GM19452 (cell line): ENCODE data around the gene AKT1.
"Not testable (repeated sequence)": the region's sequence is repeated elsewhere in the genome, so short reads cannot be mapped to it uniquely, and the experiment has no call there.

Source experiments
- ATAC-seq: cut with Tn5 transposase; IDR thresholded peaks from one replicate; pipeline ENCODE4 v1.9.1; 2021; ENCODE audit not compliant: unreplicated experiment

The AKT1 gene

DNA sequence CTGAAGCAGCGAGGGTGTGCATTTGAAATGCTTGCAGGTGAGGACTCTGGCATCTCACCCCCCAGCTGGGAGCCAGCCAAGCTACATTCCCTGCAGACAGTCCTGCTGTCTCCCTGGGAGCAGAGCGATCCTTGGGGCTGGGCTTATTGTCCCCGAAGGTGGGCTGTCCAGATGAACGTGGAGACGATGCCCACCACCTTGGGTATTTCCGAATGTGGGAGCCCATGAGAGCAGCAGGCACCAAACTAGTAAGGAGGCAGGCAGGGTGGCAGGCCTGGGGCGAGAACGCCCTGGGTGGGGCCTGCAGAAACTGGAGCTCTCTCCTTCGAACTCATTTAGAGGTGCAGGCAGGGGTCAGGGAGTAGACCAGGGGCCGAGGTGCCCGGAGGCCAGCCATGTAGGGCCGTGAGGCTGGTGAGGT, 23.8 kb upstream of the AKT1 start:
- no peak for ATAC-seq

DNA sequence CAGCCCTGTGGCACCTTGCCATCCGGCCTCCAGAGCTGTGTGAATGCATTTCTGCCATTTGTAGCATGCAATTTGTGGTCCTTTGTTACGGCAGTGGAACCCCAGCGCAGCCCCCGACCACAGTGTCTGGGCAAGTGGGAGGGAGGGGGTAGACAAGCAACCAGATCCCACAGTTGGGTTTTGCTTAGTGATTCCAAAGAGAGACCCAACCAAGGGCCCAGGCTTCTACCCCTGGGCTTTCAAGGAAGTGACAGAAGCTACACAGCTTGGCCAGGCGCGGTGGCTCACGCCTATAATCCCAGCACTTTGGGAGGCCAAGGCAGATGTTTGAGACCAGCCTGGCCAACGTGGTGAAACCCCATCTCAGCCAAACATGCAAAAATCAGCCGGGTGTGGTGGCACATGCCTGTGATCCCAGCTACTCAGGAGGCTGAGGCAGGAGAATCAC, 23.2 kb upstream of the AKT1 start:
- ATAC-seq = no peak

DNA sequence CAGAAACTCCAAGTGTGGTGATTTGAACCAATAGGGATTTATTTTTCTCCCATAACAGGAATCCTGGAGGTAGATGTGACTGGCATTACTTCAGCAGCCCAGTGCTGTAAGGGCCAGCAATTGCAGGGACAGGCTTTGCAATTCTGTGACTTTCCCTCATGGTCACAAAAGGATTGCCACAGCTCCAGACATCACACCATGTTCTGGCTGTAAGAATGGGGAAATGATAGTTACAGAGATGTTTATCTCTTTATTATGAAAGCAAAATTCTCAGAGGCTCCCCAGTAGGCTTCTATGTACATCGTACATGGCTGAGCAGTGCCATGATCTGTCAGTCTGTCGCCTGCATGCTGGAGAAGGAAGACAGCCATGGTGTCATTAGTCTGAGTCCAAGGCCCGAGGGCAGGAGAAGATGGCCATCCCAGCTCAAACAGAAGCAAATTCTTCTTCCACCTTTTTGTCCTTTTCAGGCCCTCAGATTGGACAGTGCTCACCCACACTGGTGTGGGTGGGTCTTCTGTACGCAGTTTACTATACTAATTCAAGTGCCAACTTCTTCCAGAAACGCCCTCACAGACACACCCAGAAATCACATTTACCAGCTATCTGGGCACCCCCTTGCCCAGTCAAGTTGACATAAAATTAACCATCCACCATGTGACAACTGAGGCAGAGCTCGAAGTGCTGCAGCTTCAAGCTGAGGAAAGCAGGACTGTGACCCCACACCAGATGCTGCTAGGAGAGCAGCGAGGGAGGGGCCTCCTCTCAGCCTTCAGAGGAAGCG, 22.6 kb upstream of the AKT1 start:
- no peak for ATAC-seq

DNA sequence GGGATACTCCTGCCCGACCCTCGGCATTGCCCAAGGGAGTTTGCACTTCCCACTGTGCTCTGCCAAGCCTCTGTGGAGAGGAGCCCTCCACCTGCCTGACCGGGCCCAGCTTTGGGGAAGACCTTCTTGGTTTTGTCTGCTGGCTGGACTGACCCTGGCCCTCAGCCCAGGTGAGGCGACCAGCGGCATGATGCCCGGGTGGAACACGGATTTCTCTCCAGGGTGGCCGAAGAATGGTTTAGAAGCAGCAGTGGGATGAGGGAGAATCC, 21.0 kb upstream of the AKT1 start:
- ATAC-seq = peak; percentile 2

DNA sequence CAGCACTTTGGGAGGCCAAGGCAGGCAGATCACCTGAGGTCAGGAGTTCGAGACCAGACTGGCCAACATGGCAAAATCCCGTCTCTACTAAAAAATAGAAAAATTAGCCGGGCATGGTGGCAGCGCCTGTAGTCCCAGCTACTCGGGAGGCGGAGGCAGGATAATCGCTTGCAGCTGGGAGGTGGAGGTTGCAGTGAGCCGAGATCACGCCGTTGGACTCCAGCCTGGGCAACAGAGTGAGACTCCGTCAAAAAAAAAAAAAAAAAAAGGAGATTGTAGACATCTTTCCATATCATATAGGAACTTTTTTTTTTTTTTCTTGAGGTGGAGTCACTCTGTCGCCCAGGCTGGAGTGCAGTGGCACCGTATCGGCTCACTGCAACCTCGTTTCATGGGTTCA, 19.2 kb upstream of the AKT1 start:
- ATAC-seq = not testable (repeated sequence)

DNA sequence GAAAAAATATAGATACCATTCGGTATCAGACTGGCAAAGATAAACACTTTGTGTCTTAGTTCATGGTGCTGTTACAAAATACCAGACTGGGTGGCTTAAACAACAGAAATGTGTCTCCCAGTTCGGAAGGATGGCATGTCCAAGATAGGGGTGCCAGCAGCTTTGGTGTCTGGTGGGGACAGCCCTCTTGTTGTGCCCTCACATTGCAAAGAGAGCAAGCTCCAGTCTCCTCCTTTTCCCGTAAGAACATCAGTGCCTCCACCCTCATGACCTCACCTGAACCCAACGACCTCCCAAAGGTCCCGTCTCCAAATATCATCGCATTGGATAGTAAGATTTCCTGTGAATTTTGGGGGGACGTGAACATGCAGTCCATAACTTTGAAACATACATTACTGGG, 17.7 kb upstream of the AKT1 start:
- ATAC-seq = no peak

DNA sequence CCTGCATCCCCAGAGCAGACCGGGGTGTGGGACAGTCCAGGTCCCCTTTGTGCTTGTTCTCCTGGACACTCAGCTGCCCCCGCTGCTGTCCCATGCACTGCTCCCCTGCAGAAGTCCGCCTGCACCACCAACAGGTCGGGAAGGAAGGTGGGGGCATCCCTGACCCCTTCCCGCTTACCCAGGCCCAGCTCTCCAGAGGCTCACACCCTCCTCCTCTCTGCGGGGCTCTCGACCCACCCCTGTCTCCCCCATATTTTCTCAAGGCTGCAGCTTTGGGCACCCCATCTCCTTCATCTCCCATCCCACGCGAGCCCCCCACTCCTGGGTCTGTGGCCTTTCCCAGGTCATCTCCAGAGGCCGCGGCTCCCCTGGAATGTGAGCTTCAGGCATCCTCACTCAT, 14.8 kb upstream of the AKT1 start:
- no peak for ATAC-seq

DNA sequence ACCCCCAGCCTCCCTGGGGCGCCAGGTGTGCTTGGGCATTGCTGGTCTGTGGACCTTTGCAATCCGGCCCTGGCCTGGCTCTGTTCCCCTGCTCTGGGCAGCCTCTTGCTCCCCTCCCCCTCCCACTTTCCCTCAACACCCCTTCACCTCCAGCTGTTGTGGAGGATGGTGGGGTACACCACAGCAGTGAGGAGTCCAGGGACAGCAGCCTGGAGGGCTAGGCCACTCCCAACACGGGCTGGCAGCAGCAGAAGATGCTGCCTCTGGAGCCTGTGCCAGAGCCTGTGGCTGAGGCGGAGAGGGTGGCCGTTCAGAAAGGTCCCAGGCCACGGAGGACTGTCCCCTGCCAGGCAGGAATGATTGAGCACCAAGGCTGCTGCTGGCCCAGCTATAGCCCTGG, 12.9 kb upstream of the AKT1 start:
- no peak for ATAC-seq

DNA sequence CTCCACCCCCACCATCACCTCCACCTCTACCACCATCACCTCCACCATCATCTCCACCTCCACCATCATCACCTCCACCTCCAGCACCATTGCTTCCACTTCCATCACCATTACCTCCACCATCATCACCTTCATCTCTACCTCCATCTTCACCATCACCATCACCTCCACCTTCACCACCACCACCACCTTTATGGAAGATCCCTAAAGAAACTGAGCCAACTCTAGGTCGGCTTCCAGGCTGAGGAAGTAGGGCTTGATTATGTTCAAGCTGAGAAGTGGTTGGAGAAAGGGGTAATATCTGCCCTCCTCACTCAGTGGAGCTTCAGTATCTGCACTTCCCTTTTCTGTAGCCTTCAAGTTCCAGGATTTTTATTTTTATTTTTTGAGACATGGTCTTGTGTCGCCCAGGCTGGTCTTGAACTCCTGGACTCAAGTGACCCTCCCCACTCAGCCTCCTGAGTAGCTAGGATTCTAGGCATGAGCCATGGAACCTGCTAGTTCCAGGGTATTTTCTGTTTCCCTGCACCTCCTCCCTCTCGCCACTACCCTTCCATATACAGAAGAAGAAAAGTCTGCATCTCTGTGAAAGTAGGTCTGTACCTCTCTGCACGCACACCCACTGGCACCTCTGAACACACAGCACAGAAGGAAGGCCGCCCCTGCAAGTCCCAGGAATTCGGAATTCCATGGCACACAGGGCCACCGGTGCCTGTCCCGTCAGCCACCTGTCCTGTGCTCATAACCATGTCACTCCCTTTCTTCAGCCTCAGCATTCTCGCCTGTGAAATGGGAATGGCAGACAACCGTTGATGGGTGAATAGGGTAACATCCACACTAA, 11.3 kb upstream of the AKT1 start:
- ATAC-seq = no peak

DNA sequence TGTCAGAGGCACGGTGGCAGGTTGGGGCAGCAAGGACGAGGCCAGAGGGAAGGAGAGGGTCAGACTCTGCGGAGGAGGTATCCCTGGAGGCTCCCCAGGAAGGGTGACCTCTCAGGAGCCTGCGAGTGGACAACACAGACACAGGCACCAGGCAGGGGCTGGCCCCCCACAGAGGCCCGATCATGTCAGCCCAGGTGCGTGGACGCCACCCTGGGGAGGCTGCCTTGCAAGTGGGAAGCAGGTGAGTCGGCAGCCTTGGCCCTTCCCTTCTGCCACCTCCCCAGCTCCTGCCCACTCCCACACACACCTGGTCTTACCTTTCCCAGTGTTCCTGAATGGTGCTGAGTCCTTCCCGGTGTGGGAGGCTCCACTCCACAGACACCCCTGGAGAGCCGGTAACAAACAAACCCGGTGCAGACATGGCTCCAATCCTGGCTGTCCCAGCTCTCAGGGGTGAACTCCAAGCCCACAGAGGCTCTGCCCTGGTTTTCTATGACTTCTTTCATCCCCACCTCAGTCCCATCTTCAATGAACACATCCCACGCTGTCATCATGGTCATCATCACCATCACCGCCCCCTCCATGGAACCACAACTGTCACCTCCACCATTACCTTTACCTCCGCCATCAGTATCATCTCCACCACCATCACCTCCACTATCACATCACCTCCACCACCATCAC, 10.5 kb upstream of the AKT1 start:
- no peak for ATAC-seq

DNA sequence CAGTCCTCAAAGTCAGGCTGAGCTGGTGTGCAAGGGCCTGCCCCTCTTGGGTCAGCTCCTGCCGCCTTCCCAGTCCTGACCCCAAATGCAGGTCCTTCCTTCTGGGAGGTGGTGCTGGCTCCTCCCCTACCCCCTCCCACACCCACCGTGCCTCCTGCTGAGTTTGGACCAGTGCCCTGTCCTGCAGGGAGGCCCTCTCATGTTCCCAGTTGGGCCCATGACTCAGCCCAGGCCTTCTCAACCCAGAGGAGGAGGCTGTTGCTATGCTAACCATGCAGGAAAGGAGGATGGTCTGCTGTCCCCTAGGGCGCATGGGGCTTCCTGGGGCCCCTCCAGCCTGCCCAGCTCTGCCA, 9.8 kb upstream of the AKT1 start:
- ATAC-seq = no peak

DNA sequence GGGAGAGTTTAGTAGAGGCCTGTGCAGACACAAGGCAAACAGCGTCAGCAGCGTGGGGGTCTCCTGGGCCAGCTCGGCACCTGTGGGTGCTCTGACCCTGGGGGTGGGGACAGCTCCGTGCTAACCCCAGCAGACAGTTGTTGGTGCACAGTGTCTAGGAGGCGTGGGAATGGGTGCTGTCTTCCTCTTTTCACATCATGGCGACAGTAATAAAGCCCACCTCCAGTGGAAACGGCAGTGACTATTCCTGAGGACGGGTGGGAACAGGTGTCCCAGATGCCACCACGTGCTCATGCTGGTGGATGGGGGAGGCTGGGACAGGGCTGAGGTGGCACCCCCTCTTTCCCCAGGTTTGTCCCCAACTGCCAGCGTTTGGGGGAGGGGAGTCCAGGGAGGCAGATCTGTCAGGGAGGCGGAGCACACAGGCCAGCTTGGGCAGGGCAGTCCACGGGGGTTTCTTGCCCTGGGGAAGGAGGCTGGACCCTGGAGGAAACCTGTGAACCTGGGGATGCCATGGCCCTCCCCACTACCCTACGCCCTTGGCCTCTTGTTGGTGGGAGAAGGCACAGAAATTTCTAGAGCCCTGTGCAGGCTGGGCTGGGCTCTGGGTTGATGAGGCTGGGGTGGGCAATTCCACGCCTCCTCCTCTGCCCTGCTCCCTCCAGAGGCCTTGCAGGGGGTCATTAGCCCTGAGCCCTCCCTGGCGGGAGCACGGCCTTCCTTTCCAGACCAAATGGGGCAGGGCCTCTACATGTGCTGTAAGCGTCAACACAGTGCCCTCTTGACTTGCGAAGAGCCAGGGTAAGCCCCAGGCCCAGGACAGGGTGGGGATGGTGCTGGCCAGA, 9.2 kb upstream of the AKT1 start:
- no peak for ATAC-seq

DNA sequence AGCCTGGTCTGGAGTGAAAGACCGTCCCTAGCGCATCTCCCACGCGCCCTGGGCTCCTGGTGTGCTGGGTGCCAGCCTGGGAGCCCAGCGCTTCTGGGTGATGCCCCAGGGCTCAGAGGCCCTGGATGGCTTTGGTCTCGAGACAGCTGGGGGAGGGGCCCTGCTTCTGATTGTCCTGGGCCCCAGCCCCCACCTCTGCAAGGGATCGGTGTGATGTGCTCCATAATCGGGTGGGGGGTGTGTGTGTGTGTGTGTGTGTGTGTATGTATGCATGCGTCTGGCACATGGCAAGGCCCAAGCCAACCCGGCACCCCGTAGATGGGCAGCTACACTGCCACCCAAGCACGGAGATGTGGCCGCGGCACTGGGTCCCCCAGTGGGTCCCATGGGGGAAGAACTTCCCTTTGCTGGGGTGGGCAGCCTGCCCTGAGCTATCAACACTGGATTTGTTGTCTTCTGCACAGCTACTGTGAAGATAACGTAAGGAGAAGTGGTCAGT, 8.4 kb upstream of the AKT1 start:
- ATAC-seq = no peak

DNA sequence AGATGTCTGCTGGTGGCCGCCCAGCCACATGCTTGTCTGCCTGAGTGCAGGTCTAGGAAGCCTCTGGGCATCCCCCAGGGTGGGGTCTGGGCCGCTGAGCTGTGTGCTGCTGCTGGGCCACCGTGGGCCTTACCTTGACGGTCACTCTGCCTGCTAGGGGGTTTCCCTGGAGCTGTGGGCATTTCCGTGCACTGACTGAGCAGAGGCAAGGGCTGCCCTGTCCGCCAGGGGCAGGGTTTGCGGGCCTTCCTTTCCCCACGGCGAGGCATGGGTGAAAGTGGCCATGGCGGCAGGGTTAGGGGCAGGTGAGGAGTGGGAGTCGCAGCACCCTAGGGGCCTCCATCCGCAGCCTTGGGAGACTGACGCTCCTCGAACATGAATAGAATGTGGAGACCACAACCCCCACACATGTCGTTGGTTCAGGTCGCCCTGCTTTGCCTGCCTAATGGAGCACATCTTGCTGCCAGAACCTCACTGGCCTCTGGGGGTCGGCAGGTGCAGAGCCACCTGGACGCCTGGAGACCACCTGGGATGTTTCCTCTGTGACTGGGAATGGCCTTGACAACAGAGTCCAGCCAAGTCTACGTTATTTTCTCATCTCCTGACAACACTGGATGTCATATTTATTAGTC, 7.8 kb upstream of the AKT1 start:
- no peak for ATAC-seq

DNA sequence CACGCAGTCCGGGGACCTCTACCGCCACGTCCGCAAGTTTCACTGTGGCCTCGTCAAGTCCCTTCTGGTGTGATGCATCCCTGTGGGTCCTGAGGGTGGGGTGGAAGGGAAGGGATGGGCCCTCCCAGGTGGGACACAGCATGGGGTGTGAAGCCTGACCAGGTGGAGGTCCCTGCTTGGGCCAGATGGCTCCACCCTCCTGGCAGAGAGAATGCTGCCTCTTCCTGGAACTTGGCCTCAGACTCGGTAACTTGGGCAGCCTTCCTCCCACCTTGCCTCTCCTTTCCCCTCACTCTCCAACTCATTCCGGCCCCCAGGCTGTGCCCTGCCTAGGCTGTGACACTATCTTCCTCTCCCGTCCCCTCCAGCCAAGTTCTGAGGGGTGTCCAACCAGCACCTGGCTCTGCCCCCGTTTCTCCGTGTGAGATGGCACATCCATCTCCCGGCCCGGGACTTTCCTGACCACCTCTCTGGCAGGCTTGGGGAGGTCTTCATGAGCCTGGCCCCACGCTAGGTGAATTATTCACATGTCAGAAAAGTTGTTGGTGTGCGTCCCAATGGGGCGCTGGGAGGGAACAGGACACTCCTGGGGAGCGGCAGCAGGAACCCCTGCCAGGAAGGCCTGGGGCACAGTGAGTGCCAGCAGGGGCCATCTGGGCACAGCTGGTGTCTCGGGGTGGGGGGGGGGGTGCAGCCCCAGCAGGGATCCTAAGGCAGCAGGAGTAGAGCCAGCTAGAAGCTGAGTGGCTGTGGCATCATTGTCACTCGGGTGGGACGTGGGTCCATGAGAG, 7.0 kb upstream of the AKT1 start:
- ATAC-seq = no peak

DNA sequence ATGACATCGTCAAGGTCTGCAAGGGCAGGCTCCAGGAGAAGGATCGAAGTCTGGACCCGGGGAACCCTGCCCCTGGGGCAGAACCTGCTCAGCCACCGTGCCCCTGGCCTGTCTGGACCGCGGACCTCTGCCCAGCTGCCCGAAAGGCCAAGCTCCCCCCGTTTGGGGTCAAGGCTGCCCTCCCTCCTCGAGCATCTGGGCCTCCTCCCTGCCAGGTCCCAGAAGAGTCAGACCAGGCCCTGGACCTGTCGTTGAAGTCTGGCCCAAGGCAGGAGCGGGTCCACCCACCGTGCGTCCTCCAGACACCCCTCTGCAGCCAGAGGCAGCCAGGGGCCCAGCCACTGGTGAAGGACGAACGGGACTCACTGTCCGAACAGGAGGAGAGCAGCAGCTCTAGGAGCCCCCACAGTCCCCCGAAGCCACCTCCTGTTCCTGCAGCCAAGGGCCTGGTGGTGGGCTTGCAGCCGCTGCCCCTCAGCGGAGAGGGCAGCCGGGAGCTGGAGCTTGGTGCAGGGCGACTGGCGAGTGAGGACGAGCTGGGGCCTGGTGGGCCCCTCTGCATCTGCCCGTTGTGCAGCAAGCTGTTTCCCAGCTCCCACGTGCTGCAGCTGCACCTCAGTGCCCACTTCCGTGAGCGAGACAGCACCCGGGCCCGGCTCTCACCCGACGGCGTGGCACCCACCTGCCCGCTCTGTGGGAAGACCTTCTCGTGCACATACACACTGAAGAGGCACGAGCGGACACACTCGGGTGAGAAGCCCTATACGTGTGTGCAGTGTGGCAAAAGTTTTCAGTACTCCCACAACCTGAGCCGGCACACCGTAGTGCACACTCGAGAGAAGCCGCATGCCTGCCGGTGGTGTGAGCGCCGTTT, 6.2 kb upstream of the AKT1 start:
- no peak for ATAC-seq

DNA sequence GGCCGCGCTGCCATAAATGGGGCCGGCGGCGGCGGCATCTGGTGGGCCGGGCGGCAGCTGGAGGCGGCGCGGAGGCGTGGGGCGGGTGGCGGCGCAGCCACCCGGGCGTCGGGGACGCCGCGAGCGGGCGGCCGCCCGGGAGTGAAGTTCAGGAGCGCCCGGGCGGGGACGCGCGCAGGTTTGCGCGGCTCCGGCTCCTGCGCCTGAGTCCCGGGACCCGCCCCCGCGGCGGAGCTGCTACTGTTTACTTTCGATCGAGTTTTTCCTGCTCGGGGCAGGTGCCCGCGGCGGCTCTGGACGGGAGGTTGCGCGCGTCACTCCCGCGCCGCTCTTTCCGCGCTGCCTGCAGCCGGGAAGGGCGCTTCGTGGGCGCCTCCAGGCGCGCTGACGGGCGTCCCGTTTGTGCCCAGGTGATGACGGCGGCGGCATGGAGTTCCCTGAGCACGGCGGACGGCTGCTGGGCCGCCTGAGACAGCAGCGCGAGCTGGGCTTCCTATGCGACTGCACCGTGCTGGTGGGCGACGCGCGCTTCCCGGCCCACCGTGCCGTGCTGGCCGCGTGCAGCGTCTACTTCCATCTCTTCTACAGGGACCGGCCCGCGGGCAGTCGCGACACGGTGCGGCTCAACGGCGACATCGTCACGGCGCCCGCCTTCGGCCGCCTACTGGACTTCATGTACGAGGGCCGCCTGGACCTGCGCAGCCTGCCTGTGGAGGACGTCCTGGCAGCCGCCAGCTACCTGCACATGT, 5.4 kb upstream of the AKT1 start, which contains the start of gene ZBTB42:
Gene ZBTB42, plus strand, starts transcription at position 331 of the 749 bp plus-strand sequence. Its CDS starts 97 bp downstream, at position 428.
- peak; percentile 42 for ATAC-seq
